Right lung (tissue), 5 donors: Measurements from ENCODE around the gene ARSD. TPM values are rescaled to one million over a fixed set of nuclear protein-coding genes. Genes with fewer than 3 reads are reported as not detected.
A peak's percentile ranks its signal among the peaks of the same experiment; 100 is the strongest.
"Not testable (repeated sequence)": the region's sequence is repeated elsewhere in the genome, so short reads cannot be mapped to it uniquely, and the experiment has no call there.

Experiments
- DNase-seq, 2 donors: peaks; one replicate each; pipeline ENCODE4 v3.0.0-alpha.2; 2013
- polyA plus RNA-seq, 5 donors: library from polyadenylated mRNA; unstranded; fragments of 120-200 nt; gene quantifications; one replicate each; pipeline versions ENCODE4 v1.2.1 to v1.2.3, GENCODE V29; 2013; ENCODE audit warnings: inconsistent platforms in 1 of 5, low replicate concordance in 1 of 5; ENCODE audit not compliant: insufficient read length in 5 of 5, insufficient read depth in 1 of 5

Gene ARSD
- polyA plus RNA-seq, 5 donors = 42.8 to 59.6 (median 49.0) TPM

- no peak for DNase-seq
Measured at GRCh38 chrX:2897311-2897689, 31.8 kb downstream of the ARSD start.

DNA sequence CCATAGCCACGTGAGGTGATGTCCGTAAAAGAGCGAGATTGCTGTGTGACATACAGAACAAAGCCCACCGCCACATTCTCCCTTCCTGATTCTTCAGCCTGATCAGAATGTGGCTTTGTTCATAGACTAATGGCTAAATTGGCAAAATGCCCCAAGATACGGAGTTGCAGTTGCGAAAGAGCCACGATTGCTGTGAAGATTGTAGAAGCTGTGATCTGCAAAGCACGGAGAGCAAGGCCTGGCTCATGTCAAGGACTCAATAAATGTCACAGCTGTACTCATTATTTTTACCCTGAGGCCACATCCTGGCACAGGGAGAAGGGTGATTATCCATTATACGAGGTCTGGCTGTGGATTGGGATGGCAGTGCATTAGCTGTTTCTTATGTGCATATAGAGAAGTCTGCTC, 34.2 kb downstream of the ARSD start:
- peak; percentile 68 to 72 for DNase-seq

DNA sequence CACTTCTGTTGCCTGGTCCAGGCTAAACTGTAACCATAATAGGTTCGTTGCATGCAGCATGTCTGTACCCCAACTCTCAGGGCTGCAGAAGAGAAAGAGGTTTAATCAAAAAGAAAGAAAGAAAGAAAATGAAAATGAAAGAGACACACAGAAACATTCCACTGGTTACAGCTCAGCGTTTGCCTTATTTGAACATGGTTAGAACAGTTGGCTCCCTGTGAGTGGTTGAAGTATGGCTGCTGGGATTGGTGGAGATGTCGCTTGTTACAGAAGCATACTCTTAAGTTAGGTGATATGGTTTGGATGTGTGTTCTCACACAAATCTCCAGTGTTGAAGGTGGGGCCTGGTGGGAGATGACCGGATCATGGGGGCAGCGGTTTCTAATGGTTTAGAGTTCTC, 36.3 kb downstream of the ARSD start:
- DNase-seq = no peak

DNA sequence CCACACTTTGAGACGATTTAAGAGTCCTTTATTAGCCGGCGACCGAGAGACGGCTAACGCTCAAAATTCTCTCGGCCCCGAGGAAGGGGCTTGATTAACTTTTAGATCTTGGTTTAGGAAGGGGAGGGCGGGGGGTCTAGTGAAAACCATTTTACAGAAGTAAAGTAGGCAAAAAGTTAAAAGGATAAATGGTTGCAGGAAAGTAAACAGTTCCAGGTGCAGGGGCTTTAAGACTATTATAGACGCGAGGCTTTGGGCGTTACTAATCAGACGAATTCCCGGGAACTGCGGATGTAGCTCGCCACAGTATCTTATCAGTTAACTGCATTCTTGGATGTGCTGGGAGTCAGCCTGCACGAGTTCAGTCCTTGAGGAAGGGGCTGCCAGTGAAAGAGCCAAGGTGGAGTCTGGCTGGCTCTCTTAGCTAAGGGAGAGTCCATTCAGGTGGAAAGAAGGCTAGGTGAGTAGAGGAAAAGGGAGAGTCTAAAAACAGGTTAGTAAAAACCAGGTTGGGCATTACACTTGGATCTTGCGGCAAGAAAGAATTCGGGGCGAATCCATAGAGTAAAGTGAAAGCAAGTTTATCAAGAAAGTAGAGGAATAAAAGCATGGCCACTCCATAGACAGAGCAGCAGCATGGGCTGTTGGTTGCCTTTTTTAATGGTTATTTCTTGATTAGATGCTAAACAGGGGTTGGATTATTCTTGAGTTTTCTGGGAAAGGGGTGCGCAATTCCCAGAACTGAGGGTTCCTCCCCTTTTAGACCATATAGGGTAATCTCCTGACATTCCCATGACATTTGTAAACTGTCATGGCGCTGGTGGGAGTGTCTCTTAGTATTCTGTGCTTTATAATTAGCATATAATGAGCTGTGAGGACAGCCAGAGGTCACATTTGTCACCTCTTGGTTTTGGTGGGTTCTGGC, 38.3 kb downstream of the ARSD start:
- DNase-seq = not testable (repeated sequence)

GRCh38 chrX:2889706-2890490, 39.2 kb downstream of the ARSD start:
- DNase-seq = peak; percentile 17 to 32

DNA sequence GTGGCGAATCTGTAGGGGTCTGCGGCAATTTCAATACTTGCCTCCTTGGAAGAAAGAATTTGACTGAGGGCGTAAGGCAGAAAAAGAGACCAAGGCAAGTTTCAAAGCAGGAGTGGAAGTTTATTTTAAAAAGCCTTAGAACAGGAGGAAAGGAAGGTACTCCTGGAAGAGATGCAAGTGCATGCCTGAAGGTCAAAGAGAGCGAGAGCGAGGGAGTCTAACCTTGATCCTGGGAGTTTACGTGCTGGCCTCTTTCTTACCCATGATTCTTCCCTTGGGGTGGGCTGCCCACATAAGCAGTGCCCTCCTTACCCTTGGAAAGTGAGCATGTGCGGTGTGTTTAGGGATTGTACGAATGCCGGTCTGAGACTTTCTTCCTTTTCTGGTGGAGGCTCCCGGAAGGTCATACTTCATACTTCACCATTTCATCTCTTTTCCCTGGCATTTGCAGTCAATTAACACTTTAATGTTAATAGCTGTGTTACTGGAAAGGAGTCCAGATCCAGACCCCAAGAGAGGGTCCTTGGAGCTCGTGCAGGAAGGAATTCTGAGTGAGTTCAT, 40.0 kb downstream of the ARSD start:
- no peak for DNase-seq

DNA sequence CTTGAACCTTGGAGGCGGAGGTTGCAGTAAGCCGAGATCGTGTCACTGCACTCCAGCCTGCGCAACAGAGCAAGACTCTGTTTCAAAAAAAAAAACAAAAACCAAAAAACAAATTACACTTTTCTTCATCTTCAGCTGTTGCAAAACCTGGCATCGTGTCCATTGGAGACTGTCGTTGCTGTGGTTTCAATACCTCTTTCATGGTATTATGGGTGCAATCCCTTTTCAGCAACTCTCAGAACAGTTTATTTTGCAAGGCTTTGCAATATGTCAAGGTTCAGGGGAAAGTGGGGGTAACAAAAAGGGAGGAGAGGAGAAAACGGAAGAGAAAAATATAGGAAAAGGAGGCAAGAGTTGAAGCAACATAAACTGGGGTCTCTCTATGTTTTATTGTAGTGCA, 40.8 kb downstream of the ARSD start:
- DNase-seq = no peak

DNA sequence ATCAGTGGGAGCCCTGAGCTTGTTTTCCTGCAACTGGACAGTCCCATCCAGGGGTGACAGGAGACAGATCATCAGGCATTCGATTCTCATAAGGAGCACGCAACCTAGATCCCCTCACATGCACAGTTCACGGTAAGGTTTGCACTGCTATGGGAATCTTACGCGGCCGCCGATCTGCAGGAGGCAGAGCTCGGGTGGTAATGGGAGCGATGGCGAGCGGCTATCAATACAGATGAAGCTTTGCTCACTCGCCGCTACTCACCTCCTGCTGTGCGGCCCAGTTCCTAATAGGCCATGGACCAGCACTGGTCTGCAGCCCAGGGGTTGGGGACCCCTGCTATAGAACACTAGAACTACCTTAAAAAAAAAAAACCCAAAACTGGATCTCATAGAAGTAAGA, 45.4 kb downstream of the ARSD start:
- DNase-seq = no peak

DNA sequence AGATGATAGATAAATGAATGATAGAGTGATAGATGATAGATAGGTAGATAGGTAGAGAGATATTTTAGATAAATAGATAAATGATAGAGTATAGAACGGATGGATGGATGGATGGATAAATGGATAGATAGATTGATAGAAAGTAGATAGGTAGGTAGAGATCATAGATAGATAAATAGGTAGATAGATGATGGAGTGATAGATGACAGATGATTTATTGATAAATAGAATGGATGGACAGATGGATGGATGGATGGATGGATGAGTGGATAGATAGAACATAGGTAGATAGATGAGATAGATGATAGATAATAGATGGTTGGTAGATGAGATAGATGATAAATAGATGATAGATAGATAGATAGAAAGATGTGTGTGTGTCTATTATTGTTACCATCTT, 49.5 kb downstream of the ARSD start:
- DNase-seq = no peak

- DNase-seq = no peak
Measured at GRCh38 chrX:2878563-2878962, 50.6 kb downstream of the ARSD start.

GRCh38 chrX:2875798-2876399, 53.2 kb downstream of the ARSD start:
- DNase-seq = no peak

DNA sequence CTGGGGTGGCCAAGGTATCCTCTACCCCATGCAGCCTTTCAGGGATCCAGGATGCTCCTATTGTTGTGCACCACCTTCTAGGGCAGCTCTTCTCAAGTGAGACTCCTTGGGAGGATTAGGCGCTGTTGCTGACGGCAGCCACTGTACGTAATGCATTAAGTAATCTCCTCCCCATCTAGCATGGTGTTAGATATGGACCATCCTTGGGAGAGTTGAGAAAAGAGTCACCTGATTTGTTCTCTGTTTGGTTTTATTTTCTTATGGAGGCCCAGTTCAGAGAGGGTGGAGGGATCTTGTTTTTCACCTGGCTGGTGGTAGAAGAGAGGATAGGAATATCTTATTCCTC, 54.0 kb downstream of the ARSD start:
- DNase-seq = no peak

- no peak for DNase-seq
Measured at GRCh38 chrX:2874222-2875135, 54.7 kb downstream of the ARSD start.

DNA sequence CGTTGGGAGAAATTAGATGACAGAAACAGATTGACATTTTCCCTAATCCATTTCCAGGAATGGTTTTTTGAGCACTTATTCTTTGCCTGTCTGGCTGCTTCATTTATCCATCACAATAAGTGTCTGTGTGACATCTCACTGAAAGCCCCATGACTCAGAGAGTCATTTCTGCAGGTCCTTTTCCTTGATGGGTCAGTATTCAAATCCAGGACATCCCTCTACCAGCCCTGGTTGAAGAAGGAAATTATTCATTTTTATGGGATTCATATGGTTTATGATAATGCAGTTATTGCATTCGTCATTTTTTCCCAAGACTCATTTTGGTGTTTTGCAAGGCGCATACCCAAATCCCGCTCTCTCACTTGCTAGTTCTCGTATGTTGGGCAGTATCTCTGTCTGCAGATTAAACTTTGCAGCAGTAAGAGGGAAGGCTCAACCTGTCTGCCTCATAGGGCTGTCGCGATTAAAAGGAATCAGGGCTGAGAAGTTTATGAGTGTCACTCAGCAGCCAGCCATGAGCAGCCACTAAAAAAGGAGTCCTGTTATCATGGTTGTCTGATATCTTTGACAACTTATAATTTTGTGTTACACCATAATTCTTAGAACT, 56.4 kb downstream of the ARSD start:
- no peak for DNase-seq

DNA sequence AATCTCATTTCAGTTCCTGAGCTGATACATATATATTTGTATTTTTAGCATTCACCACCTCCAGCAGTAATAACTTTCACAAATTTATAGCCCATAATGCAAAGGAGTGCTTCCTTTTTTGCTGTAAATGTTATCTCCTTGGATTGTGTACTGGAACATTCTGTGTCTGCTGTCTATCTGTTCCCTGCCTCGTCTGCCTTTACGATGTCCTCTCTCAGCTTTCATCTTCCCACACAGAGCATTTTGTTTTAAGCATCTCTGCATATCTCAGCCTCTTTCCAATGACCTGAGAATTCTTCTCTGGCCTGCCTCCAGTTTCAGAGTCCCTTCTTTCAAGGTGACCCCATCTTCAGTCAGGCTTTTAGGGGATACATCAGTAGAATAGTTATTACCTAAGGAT, 57.3 kb downstream of the ARSD start:
- DNase-seq = no peak

DNA sequence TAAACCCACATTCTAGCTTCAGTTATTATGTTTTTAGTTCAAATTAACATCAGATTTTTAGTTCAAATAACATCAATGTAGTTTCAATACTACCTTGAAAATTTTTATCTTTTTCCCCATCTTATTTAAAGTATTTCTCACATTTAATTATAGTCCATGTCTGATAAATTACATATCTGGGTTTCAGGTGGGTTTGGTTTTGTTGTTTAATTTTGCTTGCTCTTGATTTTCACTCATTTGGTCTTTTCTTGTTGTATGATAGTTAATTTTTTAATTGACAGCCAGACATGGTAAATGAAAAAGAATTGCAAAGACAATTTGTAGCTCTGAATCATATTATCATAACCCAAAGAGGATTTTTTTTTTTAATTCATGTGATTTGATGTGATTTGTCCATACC, 58.5 kb downstream of the ARSD start:
- no peak for DNase-seq

GRCh38 chrX:2867206-2867605, 61.9 kb downstream of the ARSD start:
- no peak for DNase-seq

DNA sequence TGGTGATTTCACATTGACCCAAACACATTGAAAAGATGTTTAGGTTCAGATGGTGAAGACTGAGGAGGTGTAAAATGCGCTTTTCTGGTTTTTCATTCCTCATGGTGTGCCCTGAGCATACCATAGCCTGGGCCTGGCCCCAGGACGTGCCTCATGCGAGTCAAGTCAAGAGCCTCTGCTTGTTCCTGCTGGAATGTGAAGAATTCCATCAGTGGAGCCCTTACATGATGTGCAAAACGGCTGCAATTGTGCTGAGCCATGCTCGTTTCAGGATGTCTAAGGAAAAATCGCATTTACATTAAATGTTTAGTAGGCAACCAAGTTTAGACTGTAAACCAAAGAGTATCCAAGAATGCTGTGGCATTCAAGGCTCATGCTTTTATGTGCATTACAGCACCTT, 65.5 kb downstream of the ARSD start:
- no peak for DNase-seq

DNA sequence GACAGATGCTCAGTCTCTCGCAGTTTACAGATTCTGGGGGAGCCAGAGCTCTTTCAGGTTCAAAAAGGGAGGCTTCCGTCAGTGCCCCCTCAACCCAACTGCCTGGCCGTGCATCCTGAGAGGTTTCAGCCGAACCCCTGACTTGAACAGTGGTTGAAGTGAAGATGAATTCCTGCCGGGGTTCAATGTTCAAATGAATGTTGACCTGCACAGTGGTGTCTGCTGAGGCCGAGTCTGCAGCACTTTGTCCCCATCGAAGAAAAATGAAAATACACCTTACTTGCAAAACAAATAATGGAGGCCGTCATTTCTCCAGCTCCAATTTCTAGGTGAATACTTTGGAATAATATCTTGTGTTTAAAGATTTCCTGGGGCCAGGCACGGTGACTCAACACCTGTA, 66.7 kb downstream of the ARSD start:
- DNase-seq = no peak

- DNase-seq = no peak
Measured at GRCh38 chrX:2859197-2859797, 69.8 kb downstream of the ARSD start.
